Neutrophil (primary cell): ENCODE measurements around the gene KLF7.

Experiments
- H3K27ac ChIP-seq: fragments of 200-600 bp; sonication (generic); 2 replicates; pipeline ENCODE4 v1.5.1; 2016; ENCODE audit warnings: mild to moderate bottlenecking, moderate library complexity
- H3K27me3 ChIP-seq: fragments of 200-600 bp; sonication (generic); 2 replicates; pipeline ENCODE4 v1.6.0; 2016; ENCODE audit warnings: mild to moderate bottlenecking
- H3K36me3 ChIP-seq: fragments of 200-600 bp; sonication (generic); 2 replicates; pipeline ENCODE4 v1.5.1; 2017
- H3K4me1 ChIP-seq, 2 experiments: fragments of 200-600 bp in 1 of 2; sonication (generic) in 1 of 2; 1 replicate in 1 of 2; 2 replicates in 1 of 2; pipeline versions ENCODE4 v1.5.1 to v1.6.1; 2013 to 2016; ENCODE audit warnings: low read depth in 1 of 2, low read length in 1 of 2, mild to moderate bottlenecking in 1 of 2, moderate library complexity in 1 of 2; ENCODE audit not compliant: control insufficient read depth in 1 of 2, insufficient read depth in 1 of 2
- H3K4me3 ChIP-seq, 2 experiments: fragments of 200-600 bp in 1 of 2; sonication (generic) in 1 of 2; 1 replicate in 1 of 2; 2 replicates in 1 of 2; pipeline ENCODE4 v1.5.1; 2013 to 2016; ENCODE audit warnings: low read depth in 1 of 2, low read length in 1 of 2, mild to moderate bottlenecking in 1 of 2, moderate library complexity in 1 of 2
- H3K9me3 ChIP-seq: fragments of 200-600 bp; sonication (generic); 2 replicates; pipeline ENCODE4 v1.5.1; 2016
- TF ChIP-seq, protein P1 (sequence below): fragments of 200-600 bp; sonication (generic); IDR thresholded peaks from 2 replicates; pipeline ENCODE4 v1.5.1; 2016; ENCODE audit warnings: antibody characterized with exemption

Gene KLF7

GRCh38 chr2:207135340-207135739 lies 30.4 kb downstream of the KLF7 start:
- H3K36me3 ChIP-seq = no peaks in the 10 kb centered on the region
- H3K4me1 ChIP-seq = peaks cover 100% of the 10 kb centered on the region in 2 experiments
- no peaks in the 10 kb centered on the region for H3K9me3 ChIP-seq
- H3K27ac ChIP-seq = peak overlapping the region; percentile 94
- no peaks in the 10 kb centered on the region for H3K27me3 ChIP-seq
- TF ChIP-seq, protein P1, sequence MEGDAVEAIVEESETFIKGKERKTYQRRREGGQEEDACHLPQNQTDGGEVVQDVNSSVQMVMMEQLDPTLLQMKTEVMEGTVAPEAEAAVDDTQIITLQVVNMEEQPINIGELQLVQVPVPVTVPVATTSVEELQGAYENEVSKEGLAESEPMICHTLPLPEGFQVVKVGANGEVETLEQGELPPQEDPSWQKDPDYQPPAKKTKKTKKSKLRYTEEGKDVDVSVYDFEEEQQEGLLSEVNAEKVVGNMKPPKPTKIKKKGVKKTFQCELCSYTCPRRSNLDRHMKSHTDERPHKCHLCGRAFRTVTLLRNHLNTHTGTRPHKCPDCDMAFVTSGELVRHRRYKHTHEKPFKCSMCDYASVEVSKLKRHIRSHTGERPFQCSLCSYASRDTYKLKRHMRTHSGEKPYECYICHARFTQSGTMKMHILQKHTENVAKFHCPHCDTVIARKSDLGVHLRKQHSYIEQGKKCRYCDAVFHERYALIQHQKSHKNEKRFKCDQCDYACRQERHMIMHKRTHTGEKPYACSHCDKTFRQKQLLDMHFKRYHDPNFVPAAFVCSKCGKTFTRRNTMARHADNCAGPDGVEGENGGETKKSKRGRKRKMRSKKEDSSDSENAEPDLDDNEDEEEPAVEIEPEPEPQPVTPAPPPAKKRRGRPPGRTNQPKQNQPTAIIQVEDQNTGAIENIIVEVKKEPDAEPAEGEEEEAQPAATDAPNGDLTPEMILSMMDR = no peak
- peak overlapping the region in 1 of 2 experiments; percentile 38 for H3K4me3 ChIP-seq

DNA sequence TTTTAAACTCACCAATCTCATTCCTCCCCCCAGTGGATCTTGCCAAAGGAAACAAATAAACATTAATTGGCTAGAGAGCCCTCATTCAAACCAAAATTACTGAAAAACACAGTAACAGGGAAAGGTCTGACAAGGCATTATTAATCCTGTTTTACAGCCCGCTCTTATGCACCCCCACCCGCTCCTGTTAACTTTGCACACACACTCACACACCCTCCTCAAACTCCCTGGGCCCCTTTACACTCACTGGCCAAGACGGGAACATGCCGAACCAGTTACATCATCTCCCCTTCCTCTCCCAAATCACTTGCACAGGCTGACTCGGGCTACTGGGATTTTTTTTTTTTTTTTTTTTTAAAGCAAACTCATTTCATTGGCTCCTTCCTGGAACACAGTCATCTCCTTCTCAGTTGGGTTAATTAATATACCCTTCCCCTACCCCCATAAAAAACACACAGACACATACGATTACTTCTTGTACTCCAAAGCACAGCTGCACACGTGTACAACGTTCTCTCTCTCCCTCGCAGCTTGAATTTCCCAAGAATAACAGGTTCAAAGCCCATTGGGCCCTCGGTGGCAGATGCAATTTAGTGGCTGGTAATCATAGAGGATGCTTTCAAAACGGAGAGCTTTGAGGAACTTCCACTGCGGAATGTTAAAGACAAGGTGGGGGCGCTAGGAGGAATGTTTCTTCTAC lies 31.8 kb downstream of the KLF7 start:
- peak overlapping the region; percentile 94 for H3K27ac ChIP-seq
- TF ChIP-seq, protein P1 = no peak
- peaks cover 100% of the 10 kb centered on the region in 2 experiments for H3K4me1 ChIP-seq
- peak overlapping the region; percentile 26 to 46 for H3K4me3 ChIP-seq
- no peaks in the 10 kb centered on the region for H3K36me3 ChIP-seq
- no peaks in the 10 kb centered on the region for H3K9me3 ChIP-seq
- H3K27me3 ChIP-seq = no peaks in the 10 kb centered on the region

DNA sequence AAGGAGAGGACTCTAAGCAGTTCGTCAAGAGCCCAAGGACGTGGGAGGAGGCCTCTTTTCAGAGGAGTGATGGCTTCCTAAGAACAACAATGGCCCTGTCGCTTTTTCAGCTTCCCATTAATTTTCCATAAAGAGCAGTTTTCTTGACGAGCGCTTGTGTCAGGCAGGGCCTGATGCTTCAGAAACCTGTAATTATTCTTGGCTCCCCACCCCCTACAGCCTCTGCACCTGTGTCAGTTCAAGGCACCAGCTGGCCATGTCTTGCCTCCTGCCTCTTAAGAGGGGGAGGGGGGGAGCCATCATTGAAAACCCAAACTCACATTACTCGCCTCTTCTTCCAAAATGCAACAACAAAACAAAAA lies 32.3 kb downstream of the KLF7 start:
- TF ChIP-seq, protein P1 = no peak
- peak overlapping the region in 1 of 2 experiments; percentile 46 for H3K4me3 ChIP-seq
- peak overlapping the region; percentile 94 for H3K27ac ChIP-seq
- no peaks in the 10 kb centered on the region for H3K27me3 ChIP-seq
- H3K9me3 ChIP-seq = no peaks in the 10 kb centered on the region
- peaks cover 100% of the 10 kb centered on the region in 2 experiments for H3K4me1 ChIP-seq
- no peaks in the 10 kb centered on the region for H3K36me3 ChIP-seq

DNA sequence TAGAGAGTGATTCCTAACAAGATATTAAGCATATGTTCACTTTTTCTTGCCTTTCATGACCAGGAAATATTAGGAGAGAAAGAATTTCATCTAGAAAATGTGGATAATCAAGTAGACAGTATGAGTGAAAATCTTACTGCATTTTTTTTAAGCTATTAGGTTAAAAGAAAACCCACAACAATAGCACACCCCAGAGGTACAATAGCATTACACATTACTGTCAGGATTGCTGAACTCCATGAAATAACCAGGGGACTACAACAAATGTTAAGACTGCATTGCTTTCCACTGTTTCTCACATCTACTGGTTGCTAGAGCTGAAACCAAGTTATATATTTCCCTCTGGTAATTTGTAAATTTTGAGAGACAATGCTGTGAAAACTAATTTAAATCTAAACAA lies 33.7 kb downstream of the KLF7 start:
- TF ChIP-seq, protein P1 = no peak
- Histone ChIP-seq H3K27me3 (no peaks in the 10 kb centered on the region), H3K9me3 (no peaks in the 10 kb centered on the region), H3K4me1 (peaks cover 100% of the 10 kb centered on the region in 2 experiments), H3K27ac (peak overlapping the region; percentile 94), H3K4me3 (no peak overlapping the region), H3K36me3 (no peaks in the 10 kb centered on the region)

DNA sequence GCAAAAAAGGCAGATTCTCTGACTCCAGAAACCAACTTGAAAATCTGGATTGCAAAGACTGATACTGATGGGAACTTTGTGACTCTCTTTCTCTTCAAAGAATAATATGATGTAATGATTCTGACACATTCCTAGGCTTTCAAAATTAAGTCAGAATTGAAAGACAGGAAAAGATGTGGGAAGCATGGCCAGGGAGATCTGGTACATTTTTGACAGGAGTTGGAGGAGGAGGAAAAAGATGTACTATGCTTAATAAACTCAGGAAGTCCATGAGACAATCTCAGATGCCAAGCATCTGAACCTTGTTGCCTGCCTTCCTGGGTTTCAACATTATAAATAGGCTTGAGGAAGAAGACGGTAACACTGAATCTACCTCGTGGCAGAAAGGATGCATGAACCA lies 34.2 kb downstream of the KLF7 start:
- TF ChIP-seq, protein P1 = no peak
- Histone ChIP-seq H3K4me1 (peaks cover 99 to 100% of the 10 kb centered on the region in 2 experiments), H3K9me3 (no peaks in the 10 kb centered on the region), H3K36me3 (no peaks in the 10 kb centered on the region), H3K4me3 (no peak overlapping the region), H3K27me3 (no peaks in the 10 kb centered on the region), H3K27ac (peak overlapping the region; percentile 94)
